OCI-LY3 (cell line): ENCODE results near the gene CYB5R3.

Experiments used
- H2AFZ ChIP-seq: fragments of 200-600, 300-600 bp; shearing (Covaris generic); 2 replicates; pipeline ENCODE4 v1.6.0; 2014; ENCODE audit warnings: antibody characterized with exemption, low read depth, low read length
- H3K27ac ChIP-seq: fragments of 200-600, 300-600 bp; sonication (generic); 2 replicates; pipeline ENCODE4 v1.5.1; 2014; ENCODE audit warnings: mild to moderate bottlenecking, low read length, moderate library complexity, mixed read lengths
- H3K27me3 ChIP-seq: fragments of 200-600, 300-600 bp; sonication (generic); 2 replicates; pipeline ENCODE4 v1.6.1; 2014; ENCODE audit warnings: low read depth, low read length, mixed read lengths
- H3K36me3 ChIP-seq: fragments of 200-600, 300-600 bp; sonication (generic); replicated peaks from 2 replicates; pipeline ENCODE3; 2014; ENCODE audit warnings: low read depth, low read length, mixed read lengths
- H3K4me1 ChIP-seq: fragments of 300-600, 200-600 bp; sonication (generic); 2 replicates; pipeline ENCODE4 v1.6.1; 2014; ENCODE audit warnings: low read length, mixed read lengths
- H3K4me2 ChIP-seq: fragments of 200-600, 300-600 bp; sonication (generic); 2 replicates; pipeline ENCODE4 v1.6.1; 2014; ENCODE audit warnings: low read length, mixed read lengths
- H3K4me3 ChIP-seq: fragments of 300-600, 200-600 bp; sonication (generic); 2 replicates; pipeline ENCODE4 v1.5.1; 2014; ENCODE audit warnings: antibody characterized with exemption, mild to moderate bottlenecking, low read length, moderate library complexity
- H3K79me2 ChIP-seq: fragments of 300-600, 200-600 bp; shearing (Covaris generic); 2 replicates; pipeline ENCODE4 v1.6.1; 2014; ENCODE audit warnings: mild to moderate bottlenecking, low read length, mixed read lengths
- H3K9ac ChIP-seq: fragments of 300-600, 200-600 bp; shearing (Covaris generic); 2 replicates; pipeline ENCODE4 v1.6.0; 2014; ENCODE audit warnings: mild to moderate bottlenecking, low read length, moderate library complexity
- H3K9me3 ChIP-seq: fragments of 200-600, 300-600 bp; shearing (Covaris generic); 2 replicates; pipeline ENCODE4 v1.6.1; 2014; ENCODE audit warnings: low read length, mixed read lengths; ENCODE audit not compliant: insufficient read depth
- H4K20me1 ChIP-seq: fragments of 200-600, 300-600 bp; sonication (generic); 2 replicates; pipeline ENCODE4 v1.6.1; 2016; ENCODE audit warnings: low read length, mixed read lengths; ENCODE audit not compliant: insufficient read depth
- CTCF ChIP-seq: fragments of 200-600, 300-600 bp; sonication (generic); IDR thresholded peaks from 2 replicates; pipeline ENCODE4 v1.5.1; 2014; ENCODE audit warnings: antibody characterized with exemption, low read length, low read depth
- EZH2phosphoT487 ChIP-seq: fragments of 200-600 bp; shearing (Covaris generic); IDR thresholded peaks from 2 replicates; pipeline ENCODE4 v1.6.1; 2018; ENCODE audit warnings: antibody characterized with exemption, mixed run types, low read depth

CYB5R3 gene

GRCh38 chr22:42688241-42689211, 39.3 kb upstream of the CYB5R3 start:
- Histone ChIP-seq H2AFZ (no peak overlapping the region), H3K9ac (no peak overlapping the region), H3K27ac (no peak overlapping the region), H3K9me3 (no peaks in the 10 kb centered on the region), H4K20me1 (no peaks in the 10 kb centered on the region), H3K4me3 (no peak overlapping the region), H3K4me1 (peaks cover 37% of the 10 kb centered on the region), H3K79me2 (no peaks in the 10 kb centered on the region), H3K27me3 (no peaks in the 10 kb centered on the region), H3K36me3 (no peaks in the 10 kb centered on the region), H3K4me2 (no peak overlapping the region)
- no peak for TF ChIP-seq CTCF
- TF ChIP-seq EZH2phosphoT487, result no peak

- H3K79me2 ChIP-seq, result no peaks in the 10 kb centered on the region
- H3K9ac ChIP-seq, result no peak overlapping the region
- H3K4me2 ChIP-seq, result no peak overlapping the region
- TF ChIP-seq EZH2phosphoT487 (no peak), CTCF (no peak)
- no peaks in the 10 kb centered on the region for H3K36me3 ChIP-seq
- no peak overlapping the region for H3K27ac ChIP-seq
- no peak overlapping the region for H3K4me3 ChIP-seq
- H2AFZ ChIP-seq, result 0 out of 2 replicates have a peak overlapping the region, but pooled peaks have one; percentile 26
- H3K4me1 ChIP-seq, result peaks cover 24% of the 10 kb centered on the region
- H4K20me1 ChIP-seq, result no peaks in the 10 kb centered on the region
- H3K27me3 ChIP-seq, result peaks cover 5% of the 10 kb centered on the region
- H3K9me3 ChIP-seq, result no peaks in the 10 kb centered on the region
Measured at GRCh38 chr22:42686756-42687491, 37.7 kb upstream of the CYB5R3 start.

GRCh38 chr22:42685941-42686653, 36.9 kb upstream of the CYB5R3 start:
- 0 out of 2 replicates have a peak overlapping the region, but pooled peaks have one; percentile 26 for H2AFZ ChIP-seq
- TF ChIP-seq CTCF (no peak), EZH2phosphoT487 (no peak)
- H4K20me1 ChIP-seq, result no peaks in the 10 kb centered on the region
- peaks cover 16% of the 10 kb centered on the region for H3K4me1 ChIP-seq
- H3K36me3 ChIP-seq, result no peaks in the 10 kb centered on the region
- H3K9ac ChIP-seq, result no peak overlapping the region
- H3K9me3 ChIP-seq, result no peaks in the 10 kb centered on the region
- no peak overlapping the region for H3K27ac ChIP-seq
- no peak overlapping the region for H3K4me2 ChIP-seq
- peaks cover 5% of the 10 kb centered on the region for H3K27me3 ChIP-seq
- H3K4me3 ChIP-seq, result no peak overlapping the region
- no peaks in the 10 kb centered on the region for H3K79me2 ChIP-seq
